ENCODE measurements around the gene METRNL.

DNA sequence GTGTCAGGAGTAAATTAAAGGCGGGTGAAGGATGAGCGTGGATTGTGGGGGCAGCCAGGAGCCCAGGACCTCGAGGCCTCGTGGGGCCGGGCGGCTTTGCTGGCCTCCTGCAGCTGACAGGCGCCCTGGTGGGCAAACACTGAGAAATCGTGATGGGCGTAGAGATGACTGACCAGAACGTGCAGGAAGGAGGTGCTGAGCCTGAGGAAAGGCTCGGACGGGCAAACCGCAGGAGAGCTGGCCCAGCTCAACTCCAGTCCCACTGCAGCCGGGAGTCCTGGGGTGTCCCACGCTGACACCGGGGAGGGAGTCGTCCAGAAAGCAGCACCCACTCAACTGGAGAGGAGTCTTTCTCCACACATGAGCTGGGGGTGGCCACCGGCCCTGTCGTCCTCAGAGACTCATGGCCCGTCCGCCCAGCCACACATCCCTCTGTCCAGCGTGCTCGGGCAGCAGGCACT, 36.9 kb downstream of the METRNL start:
- TF ChIP-seq EZH2phosphoT487 (IDR thresholded peaks at IDR 0.05; ENCODE audit: low read depth): no peak
- TF ChIP-seq, protein P1, sequence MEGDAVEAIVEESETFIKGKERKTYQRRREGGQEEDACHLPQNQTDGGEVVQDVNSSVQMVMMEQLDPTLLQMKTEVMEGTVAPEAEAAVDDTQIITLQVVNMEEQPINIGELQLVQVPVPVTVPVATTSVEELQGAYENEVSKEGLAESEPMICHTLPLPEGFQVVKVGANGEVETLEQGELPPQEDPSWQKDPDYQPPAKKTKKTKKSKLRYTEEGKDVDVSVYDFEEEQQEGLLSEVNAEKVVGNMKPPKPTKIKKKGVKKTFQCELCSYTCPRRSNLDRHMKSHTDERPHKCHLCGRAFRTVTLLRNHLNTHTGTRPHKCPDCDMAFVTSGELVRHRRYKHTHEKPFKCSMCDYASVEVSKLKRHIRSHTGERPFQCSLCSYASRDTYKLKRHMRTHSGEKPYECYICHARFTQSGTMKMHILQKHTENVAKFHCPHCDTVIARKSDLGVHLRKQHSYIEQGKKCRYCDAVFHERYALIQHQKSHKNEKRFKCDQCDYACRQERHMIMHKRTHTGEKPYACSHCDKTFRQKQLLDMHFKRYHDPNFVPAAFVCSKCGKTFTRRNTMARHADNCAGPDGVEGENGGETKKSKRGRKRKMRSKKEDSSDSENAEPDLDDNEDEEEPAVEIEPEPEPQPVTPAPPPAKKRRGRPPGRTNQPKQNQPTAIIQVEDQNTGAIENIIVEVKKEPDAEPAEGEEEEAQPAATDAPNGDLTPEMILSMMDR (IDR thresholded peaks at IDR 0.05; ENCODE audit: low read depth, low read length): no peak
